ENCODE measurements around the gene IQGAP3.
A peak's percentile ranks its signal among the peaks of the same experiment; 100 is the strongest.
"Not testable (repeated sequence)": the region's sequence is repeated elsewhere in the genome, so short reads cannot be mapped to it uniquely, and the experiment has no call there.

The IQGAP3 gene, protein sequence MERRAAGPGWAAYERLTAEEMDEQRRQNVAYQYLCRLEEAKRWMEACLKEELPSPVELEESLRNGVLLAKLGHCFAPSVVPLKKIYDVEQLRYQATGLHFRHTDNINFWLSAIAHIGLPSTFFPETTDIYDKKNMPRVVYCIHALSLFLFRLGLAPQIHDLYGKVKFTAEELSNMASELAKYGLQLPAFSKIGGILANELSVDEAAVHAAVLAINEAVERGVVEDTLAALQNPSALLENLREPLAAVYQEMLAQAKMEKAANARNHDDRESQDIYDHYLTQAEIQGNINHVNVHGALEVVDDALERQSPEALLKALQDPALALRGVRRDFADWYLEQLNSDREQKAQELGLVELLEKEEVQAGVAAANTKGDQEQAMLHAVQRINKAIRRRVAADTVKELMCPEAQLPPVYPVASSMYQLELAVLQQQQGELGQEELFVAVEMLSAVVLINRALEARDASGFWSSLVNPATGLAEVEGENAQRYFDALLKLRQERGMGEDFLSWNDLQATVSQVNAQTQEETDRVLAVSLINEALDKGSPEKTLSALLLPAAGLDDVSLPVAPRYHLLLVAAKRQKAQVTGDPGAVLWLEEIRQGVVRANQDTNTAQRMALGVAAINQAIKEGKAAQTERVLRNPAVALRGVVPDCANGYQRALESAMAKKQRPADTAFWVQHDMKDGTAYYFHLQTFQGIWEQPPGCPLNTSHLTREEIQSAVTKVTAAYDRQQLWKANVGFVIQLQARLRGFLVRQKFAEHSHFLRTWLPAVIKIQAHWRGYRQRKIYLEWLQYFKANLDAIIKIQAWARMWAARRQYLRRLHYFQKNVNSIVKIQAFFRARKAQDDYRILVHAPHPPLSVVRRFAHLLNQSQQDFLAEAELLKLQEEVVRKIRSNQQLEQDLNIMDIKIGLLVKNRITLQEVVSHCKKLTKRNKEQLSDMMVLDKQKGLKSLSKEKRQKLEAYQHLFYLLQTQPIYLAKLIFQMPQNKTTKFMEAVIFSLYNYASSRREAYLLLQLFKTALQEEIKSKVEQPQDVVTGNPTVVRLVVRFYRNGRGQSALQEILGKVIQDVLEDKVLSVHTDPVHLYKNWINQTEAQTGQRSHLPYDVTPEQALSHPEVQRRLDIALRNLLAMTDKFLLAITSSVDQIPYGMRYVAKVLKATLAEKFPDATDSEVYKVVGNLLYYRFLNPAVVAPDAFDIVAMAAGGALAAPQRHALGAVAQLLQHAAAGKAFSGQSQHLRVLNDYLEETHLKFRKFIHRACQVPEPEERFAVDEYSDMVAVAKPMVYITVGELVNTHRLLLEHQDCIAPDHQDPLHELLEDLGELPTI (N-terminal part only)
- 0 to 5.0 (median 0.17) reads per million in 9 experiments for total RNA-seq

DNA sequence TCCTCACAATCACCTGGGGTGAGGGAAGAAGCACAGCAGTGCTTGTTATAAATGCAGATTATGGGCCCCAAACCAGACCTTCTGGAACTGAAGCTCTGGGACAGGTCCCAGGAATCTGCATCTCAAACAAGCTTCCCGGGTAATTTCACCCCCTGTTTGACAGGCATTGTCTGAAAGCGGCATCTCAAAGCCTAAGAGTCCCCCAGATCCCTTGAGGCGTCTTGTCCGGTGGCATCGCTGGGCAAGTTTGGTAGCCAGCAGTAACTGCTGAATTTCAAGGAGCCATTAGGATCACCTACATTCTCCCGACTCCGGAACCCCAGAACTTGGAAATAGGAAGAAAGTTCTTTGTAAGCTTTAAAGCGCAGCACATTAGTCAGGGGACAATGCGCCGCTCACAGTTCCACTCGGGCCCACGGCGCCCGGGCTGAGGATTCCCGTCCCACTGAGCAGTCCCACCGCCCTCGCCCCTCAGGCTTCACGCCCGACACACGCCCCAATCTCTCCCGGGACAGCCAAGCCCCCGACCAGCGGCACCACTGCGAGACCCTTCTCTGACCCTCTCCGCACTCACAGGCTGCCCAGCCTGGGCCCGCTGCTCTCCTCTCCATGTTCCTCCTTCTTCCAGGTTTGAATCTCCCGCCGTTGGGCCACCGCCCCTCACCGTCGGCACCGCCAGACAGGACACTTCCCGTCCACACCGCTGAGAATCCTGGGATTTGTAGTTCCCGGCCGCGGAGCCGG lies at the start of gene IQGAP3:
IQGAP3 (minus strand) TSS at position 647 of the 744 bp plus-strand sequence; CDS start at position 611, 36 bp downstream.
- Mint-ChIP-seq H3K27ac (peak within 1 kb of the TSS; percentile 15 to 75), H3K4me3 (peak within 1 kb of the TSS; percentile 68 to 73), H3K9me3 (no peaks in the 10 kb centered on the region), H3K27me3 (peaks cover 38 to 43% of the 10 kb centered on the region in 2 donors), H3K36me3 (ENCODE audit: insufficient read depth) (no peaks in the 10 kb centered on the region), H3K4me1 (ENCODE audit: low read depth in 2 of 2) (peaks cover 7 to 13% of the 10 kb centered on the region in 2 donors)
- DNase-seq: peak; percentile 52 to 61 (median 59)
- ATAC-seq (replicated peaks): peak; percentile 96

DNA sequence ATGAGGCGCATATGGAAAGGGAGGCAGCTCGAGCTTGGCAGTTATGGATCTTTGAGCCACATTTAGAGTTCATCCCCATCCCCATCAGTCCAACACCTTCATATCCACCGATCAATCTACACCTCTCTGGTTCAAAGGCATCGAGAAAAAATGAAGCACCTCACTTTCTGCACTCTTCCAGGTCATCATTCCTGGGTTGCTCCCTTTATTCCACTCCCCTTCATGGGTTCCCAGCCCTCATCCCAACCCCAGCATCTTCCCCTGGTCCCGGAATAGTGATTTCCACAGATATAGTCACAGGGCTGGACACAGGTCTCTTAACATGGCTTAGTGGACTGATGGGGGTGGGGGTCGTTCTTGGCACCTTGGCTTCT lies 47.2 kb upstream of the IQGAP3 start:
- H3K4me1 Mint-ChIP-seq (ENCODE audit: low read depth in 2 of 2): peaks cover 0 to 5% of the 10 kb centered on the region in 2 donors
- peaks cover 3% of the 10 kb centered on the region for H3K36me3 Mint-ChIP-seq (ENCODE audit: insufficient read depth)
- no peak overlapping the region for H3K4me3 Mint-ChIP-seq
- H3K9me3 Mint-ChIP-seq: no peaks in the 10 kb centered on the region
- DNase-seq: no peak
- ATAC-seq (replicated peaks): no peak
- H3K27ac Mint-ChIP-seq: no peak overlapping the region
- H3K27me3 Mint-ChIP-seq: peaks cover 62 to 82% of the 10 kb centered on the region in 2 donors

DNA sequence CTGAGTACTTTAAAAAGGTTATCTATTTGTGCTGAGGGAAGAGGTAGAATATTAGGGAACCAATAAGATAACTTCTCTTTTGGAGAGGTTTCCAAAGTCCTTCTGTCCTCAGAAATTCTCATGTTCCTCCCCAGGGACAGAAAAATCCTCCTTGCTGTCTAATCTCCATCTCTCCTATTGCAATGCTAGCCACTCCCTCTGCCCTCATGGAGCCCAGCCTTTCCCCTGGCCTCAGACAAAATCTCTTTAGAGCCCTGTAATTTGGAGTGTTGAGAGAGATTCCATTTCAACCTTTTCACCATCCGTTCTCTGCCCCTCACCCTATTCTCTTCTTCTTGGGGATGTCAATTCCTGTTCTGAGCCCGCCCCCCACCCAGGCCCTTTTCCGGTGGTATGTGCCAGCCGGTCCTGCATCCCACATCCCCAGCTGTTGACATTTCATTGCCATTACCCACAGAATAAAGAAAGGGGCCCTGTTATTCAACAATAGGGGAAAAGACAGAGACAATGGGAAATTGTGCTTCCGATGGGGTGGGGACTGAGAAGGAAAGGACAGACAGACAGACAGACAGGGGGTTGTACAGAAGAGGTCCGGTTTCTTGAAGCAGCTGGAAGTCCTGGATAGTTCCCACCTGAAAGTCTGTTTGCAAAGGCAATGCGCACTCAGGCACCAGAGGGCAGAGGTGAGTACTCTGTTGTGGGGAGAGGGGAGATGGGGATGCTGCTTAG lies 46.7 kb upstream of the IQGAP3 start, which contains the start of gene HAPLN2:
HAPLN2 (plus strand) TSS at position 563 of the 729 bp plus-strand sequence. CDS start 4,076 bp downstream, outside the sequence.
- H3K4me3 Mint-ChIP-seq: no peak within 1 kb of the TSS
- ATAC-seq (replicated peaks): no peak
- peaks cover 0 to 2% of the 10 kb centered on the region in 2 donors for H3K4me1 Mint-ChIP-seq (ENCODE audit: low read depth in 2 of 2)
- peaks cover 3% of the 10 kb centered on the region for H3K36me3 Mint-ChIP-seq (ENCODE audit: insufficient read depth)
- H3K27me3 Mint-ChIP-seq: peaks cover 61 to 76% of the 10 kb centered on the region in 2 donors
- H3K9me3 Mint-ChIP-seq: no peaks in the 10 kb centered on the region
- DNase-seq: no peak
- H3K27ac Mint-ChIP-seq: no peak within 1 kb of the TSS

DNA sequence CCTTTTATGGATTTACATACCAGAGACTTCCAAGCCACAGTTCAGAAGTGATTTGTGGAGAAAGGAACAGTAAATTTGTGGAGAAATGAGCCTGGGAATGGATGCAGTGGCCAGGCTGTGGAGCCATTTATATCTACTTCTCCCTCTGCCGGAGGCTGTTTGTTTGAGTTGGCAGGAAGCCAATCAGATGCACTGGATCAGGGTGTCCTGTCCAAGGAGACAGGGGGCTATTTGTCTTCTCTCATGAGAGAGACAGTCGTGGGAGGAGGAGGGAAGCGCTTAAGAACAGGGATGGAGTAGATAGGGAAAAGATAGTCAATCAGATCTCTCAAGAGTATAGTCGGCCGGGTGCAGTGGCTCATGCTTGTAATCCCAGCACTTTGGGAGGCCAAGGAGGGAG lies 44.1 kb upstream of the IQGAP3 start:
- H3K36me3 Mint-ChIP-seq (ENCODE audit: insufficient read depth): no peaks in the 10 kb centered on the region
- H3K4me1 Mint-ChIP-seq (ENCODE audit: low read depth in 2 of 2): peaks cover 0 to 2% of the 10 kb centered on the region in 2 donors
- peaks cover 45 to 70% of the 10 kb centered on the region in 2 donors for H3K27me3 Mint-ChIP-seq
- ATAC-seq (replicated peaks) (no peak), DNase-seq (no peak)
- no peak overlapping the region for H3K27ac Mint-ChIP-seq
- no peaks in the 10 kb centered on the region for H3K9me3 Mint-ChIP-seq
- H3K4me3 Mint-ChIP-seq: no peak overlapping the region

DNA sequence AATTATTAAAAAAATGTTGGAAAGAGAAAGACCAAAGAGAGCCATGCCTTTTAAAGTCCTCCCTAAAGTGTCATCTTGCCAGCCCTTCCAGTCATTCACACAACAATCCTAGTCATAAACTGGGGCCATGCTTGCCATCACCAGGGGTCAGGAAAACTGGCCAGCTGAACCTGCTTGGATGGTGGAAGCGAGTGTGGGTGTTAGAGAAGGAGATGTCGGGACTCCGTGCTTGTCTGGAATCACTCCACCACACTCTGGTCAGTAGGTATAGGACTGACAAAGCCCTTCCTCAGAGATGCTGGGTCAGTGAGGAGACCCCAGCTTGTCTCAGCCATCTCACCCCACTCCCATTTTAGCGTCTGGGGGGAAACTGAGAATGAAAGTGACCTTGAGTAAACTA lies 43.6 kb upstream of the IQGAP3 start:
- Mint-ChIP-seq H3K27me3 (peaks cover 41 to 70% of the 10 kb centered on the region in 2 donors), H3K4me3 (no peak overlapping the region), H3K27ac (no peak overlapping the region), H3K9me3 (no peaks in the 10 kb centered on the region), H3K4me1 (ENCODE audit: low read depth in 2 of 2) (peaks cover 0 to 2% of the 10 kb centered on the region in 2 donors), H3K36me3 (ENCODE audit: insufficient read depth) (peaks cover 5% of the 10 kb centered on the region)
- DNase-seq: no peak
- no peak for ATAC-seq (replicated peaks)

DNA sequence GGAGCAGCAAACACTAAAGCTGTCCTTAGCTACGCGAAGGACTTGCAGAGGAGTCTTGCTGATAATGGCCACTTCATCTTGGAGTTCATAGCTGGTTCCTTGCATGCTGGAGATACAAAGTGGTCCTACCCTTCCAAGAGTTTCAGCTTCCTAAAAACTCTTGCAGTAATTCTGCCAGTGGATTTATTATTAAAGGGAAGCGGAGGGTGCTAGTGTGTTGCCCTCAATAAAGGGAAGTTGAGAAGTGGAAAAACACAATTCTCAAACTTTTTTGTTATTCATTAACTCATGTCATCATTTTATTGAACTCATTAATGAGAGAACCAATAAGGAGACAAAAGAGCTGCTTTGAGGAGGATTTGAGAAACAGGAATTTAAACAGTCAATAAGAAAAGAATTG lies 40.3 kb upstream of the IQGAP3 start:
- H3K4me1 Mint-ChIP-seq (ENCODE audit: low read depth in 2 of 2): peaks cover 5 to 14% of the 10 kb centered on the region in 2 donors
- H3K27ac Mint-ChIP-seq: no peak overlapping the region
- no peak for ATAC-seq (replicated peaks)
- H3K4me3 Mint-ChIP-seq: no peak overlapping the region
- no peak for DNase-seq
- H3K27me3 Mint-ChIP-seq: peaks cover 26 to 51% of the 10 kb centered on the region in 2 donors
- peaks cover 5% of the 10 kb centered on the region for H3K36me3 Mint-ChIP-seq (ENCODE audit: insufficient read depth)
- H3K9me3 Mint-ChIP-seq: no peaks in the 10 kb centered on the region

DNA sequence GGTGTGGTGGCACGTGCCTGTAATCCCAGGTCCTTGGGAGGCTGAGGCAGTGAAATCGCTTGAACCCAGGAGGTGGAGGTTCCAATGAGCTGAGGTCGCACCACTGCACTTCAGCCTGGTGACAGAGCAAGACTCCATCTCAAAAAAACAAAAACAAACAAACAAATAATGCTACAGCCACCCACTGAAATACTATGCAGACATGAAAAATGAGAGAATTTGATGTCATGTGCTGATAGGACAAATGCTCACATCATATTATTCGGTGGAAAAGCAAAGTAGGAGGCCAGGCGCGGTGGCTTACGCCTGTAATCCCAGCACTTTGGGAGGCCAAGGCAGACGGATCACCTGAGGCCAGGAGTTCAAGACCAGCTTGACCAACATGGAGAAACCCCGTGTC lies 37.7 kb upstream of the IQGAP3 start:
- H3K9me3 Mint-ChIP-seq; H3K4me3 Mint-ChIP-seq; DNase-seq; H3K27ac Mint-ChIP-seq; ATAC-seq (replicated peaks); H3K36me3 Mint-ChIP-seq (ENCODE audit: insufficient read depth): not testable (repeated sequence)
- Mint-ChIP-seq H3K27me3 (peaks cover 16 to 33% of the 10 kb centered on the region in 2 donors), H3K4me1 (ENCODE audit: low read depth in 2 of 2) (peaks cover 4 to 14% of the 10 kb centered on the region in 2 donors)

DNA sequence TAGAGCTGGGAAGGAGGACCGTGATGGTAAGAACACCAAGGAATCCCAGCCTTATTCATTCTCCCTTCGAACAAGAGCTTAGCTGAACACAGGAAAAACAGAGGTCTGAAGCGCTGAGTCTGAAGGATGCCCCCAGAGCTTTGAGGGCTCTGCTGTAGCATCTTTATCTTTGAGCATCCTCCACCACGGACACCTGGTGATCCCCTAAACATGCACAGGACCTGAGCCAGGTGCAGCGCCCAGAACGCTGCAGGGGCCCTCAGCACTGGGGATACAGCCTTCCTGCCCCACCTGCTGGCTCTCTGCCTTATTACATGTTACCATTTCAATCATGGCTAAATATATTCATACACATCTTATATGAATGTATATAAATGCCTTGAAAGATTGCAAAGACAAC lies 36.6 kb upstream of the IQGAP3 start:
- Mint-ChIP-seq H3K9me3 (no peaks in the 10 kb centered on the region), H3K36me3 (ENCODE audit: insufficient read depth) (peaks cover 5% of the 10 kb centered on the region), H3K27me3 (peaks cover 13 to 33% of the 10 kb centered on the region in 2 donors), H3K4me3 (no peak overlapping the region), H3K4me1 (ENCODE audit: low read depth in 2 of 2) (peaks cover 4 to 14% of the 10 kb centered on the region in 2 donors), H3K27ac (no peak overlapping the region)
- DNase-seq (peak; percentile 52 to 62 (median 58)), ATAC-seq (replicated peaks) (peak; percentile 77)

DNA sequence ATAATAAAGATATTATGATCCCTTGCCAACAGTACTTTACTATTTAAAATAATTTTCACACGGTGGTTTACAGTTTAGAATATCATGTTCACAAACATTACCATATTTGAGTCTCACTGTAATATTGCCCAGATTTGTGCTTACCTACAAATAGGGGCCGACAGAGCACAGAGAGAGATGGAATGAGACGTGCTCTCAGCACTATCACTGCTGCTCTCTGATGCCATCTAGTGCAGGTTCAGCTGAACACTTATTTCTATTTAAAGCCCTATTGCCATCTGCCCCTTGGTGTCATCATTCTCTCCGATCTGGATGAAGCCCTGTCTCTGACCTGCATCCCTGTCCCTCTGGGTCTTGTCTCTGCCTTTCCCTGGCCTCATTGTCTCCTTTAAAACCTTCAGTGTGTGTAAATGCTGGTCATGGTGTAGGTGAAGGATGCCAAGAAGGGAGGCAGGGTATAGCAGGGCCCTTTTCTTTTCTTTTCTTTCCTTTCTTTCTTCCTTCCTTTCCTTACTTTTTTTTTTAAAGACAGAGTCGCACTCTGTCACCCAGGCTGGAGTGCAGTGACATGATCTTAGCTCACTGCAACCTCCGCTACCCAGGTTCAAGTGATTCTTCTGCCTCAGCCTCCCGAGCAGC lies 35.8 kb upstream of the IQGAP3 start:
- H3K27me3 Mint-ChIP-seq: peaks cover 13 to 31% of the 10 kb centered on the region in 2 donors
- peaks cover 5% of the 10 kb centered on the region for H3K36me3 Mint-ChIP-seq (ENCODE audit: insufficient read depth)
- no peak overlapping the region for H3K4me3 Mint-ChIP-seq
- peak; percentile 62 to 71 (median 63) for DNase-seq
- H3K9me3 Mint-ChIP-seq: no peaks in the 10 kb centered on the region
- peaks cover 4 to 14% of the 10 kb centered on the region in 2 donors for H3K4me1 Mint-ChIP-seq (ENCODE audit: low read depth in 2 of 2)
- no peak overlapping the region for H3K27ac Mint-ChIP-seq
- ATAC-seq (replicated peaks): peak; percentile 94

DNA sequence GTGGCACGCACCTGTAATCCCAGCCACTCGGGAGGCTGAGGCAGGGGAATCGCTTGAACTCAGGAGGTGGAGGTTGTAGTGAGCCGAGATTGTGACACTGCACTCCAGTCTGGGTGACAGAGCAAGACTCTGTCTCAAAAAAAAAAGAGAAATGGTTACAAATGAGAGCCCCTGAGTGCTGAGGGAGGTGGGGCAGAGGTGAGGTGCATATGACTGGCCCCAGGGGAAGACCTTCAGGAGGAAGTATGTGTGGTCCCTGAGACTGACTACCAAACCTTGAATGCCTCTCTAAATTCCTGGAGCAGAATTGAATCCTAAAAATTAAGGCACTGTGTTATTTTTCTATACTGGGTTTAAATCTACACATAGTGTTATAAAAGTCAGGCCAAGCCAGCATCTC lies 35.0 kb upstream of the IQGAP3 start:
- H3K9me3 Mint-ChIP-seq; H3K4me3 Mint-ChIP-seq; ATAC-seq (replicated peaks): not testable (repeated sequence)

DNA sequence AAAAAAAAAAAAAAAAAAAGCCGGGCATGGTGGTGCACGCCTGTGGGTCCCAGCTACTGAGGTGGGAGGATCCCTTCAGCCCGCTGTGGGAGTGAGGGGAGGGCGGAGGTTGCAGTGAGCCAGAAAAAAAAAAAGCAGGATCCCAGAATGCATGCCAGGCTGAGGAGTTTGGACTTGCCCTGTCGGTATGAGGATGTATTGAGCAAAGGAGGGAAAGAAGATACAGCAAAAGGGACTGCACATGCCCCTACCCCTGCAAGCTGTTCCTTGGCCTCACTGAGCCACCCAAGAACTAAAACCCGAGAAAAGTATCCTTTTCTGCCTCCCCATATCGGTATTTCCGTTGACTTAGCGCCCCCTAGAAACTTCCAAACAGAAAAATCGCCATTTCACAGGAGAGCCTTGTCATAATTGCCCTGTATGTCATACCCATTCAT lies 30.2 kb upstream of the IQGAP3 start:
- ATAC-seq (replicated peaks) (no peak), DNase-seq (no peak)
- no peaks in the 10 kb centered on the region for H3K9me3 Mint-ChIP-seq
- H3K4me3 Mint-ChIP-seq: peak overlapping the region; percentile 25 to 51
- peaks cover 10% of the 10 kb centered on the region for H3K36me3 Mint-ChIP-seq (ENCODE audit: insufficient read depth)
- H3K27ac Mint-ChIP-seq: no peak overlapping the region
- no peaks in the 10 kb centered on the region for H3K27me3 Mint-ChIP-seq
- H3K4me1 Mint-ChIP-seq (ENCODE audit: low read depth in 2 of 2): peaks cover 20 to 25% of the 10 kb centered on the region in 2 donors

More for the DNA sequence above, 35.0 kb upstream of the IQGAP3 start:
- not testable (repeated sequence) for H3K36me3 Mint-ChIP-seq (ENCODE audit: insufficient read depth); DNase-seq; H3K27ac Mint-ChIP-seq
- peaks cover 7 to 19% of the 10 kb centered on the region in 2 donors for H3K4me1 Mint-ChIP-seq (ENCODE audit: low read depth in 2 of 2)
- peaks cover 13 to 23% of the 10 kb centered on the region in 2 donors for H3K27me3 Mint-ChIP-seq

Data from effector memory CD8-positive, alpha-beta T cell (primary cell).